HG03139 (cell line): Measurements from ENCODE around the gene MTHFR.

Experiments used
- ATAC-seq: cut with Tn5 transposase; IDR thresholded peaks from one replicate; pipeline ENCODE4 v1.9.1; 2021; ENCODE audit not compliant: unreplicated experiment

MTHFR gene

DNA sequence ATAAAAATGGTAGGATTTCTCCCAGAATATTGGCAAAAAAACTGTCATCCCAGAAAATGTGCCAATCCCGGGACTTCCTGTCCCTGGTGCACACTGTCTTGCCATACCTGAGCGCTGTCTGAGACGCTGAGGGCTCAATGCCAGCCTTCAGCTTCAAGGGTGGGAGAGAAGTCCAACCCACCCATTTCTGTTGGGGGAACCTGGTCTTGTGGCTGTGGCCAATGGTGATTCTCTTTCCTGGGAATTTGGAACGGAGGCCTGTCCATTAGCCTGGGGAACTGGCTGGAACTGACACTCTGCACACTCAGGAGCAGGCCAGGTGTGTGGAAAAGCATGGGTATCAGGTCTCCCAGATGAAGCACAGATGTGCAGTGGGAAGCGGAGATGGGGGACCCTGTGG, 6.7 kb downstream of the MTHFR start:
- no peak for ATAC-seq

DNA sequence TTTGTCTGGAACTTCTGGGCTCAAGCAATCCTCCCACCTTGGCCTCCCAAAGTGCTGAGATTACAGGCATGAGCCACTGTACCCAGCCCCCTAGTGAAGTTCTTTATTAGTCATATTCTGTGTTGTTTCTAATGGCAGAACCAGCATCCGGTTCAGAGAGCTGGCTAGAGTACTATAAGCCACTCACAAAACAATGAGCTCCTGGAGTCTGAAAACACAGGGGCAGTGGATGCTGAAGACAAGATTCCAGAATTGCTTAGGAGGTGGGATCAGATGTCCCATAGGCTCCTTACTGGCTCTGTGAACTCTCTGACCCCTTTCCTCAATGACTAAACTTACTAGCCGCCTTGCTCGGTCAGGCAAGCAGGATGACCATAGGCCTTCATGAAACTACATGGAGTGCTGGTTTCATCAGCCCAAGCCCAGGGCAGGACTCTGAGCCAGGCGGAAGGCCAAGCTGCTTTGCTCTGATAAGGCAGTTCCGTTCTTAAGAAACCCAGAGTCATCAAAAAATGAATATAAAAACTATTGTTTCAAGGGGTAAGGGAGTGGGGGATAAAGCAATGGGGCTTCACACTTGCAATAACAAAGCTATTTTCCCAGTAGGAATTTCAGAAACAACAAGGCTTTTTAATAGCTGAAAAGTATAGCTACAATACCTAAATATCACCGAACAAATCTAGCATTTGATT, 8.1 kb downstream of the MTHFR start:
- ATAC-seq: no peak

DNA sequence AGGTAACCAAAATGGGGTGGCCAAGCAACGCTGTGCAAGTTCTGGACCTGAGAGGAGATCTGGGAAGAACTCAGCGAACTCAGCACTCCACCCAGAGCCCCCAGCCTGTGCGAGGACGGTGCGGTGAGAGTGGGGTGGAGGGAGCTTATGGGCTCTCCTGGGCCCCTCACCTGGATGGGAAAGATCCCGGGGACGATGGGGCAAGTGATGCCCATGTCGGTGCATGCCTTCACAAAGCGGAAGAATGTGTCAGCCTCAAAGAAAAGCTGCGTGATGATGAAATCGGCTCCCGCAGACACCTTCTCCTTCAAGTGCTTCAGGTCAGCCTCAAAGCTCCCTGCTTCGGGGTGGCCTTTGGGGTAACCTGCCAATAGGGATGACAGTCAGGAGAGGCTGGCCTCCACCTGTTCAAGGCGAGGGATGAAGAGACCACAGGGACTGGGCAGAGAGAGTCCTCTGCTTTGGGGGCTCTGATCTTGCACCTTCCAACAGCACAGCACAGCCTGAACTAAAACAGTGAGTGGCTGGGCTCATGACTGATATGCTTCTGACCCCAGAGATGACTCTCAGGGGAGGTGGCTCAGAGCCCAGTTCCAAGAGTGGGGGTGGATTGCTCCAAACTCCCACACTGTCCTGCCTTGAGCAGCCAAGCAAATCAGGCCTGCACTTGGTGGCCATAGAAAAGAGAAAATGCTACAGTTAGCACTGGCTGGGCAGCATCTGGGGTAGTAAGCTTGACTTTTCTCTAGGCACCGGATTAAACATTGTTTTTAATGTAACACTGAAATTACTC, 9.5 kb downstream of the MTHFR start:
- ATAC-seq: no peak

DNA sequence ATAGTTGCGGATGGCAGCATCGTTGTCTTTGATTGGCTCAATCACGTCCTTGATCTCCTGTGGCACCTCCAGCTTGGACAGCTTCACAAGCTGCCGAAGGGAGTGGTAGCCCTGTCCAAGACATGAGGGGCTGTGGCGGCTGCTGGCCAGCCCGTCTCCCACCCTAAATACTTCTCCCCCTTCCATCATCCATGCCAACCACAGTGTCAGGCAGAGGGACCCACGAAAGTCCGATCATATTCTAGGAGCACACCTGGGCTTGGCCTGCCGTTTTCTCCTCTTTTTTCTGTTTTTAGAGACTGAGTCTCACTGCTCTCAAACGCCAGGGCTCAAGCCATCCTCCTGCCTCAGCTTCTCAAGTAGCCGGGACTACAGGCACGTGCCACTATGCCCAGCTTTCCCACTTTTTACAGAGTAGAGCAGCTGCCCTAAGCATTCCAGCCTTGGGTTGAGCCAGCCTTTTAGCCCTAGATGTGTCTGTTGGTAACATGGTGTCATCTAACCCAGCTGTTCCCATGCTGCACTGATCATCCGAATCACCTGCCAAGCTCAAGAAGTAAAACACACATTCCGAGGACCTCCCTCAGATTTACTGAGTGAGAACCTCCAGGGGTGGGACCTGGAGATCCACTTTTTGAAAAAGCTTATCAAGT, 10.4 kb downstream of the MTHFR start:
- ATAC-seq: no peak

DNA sequence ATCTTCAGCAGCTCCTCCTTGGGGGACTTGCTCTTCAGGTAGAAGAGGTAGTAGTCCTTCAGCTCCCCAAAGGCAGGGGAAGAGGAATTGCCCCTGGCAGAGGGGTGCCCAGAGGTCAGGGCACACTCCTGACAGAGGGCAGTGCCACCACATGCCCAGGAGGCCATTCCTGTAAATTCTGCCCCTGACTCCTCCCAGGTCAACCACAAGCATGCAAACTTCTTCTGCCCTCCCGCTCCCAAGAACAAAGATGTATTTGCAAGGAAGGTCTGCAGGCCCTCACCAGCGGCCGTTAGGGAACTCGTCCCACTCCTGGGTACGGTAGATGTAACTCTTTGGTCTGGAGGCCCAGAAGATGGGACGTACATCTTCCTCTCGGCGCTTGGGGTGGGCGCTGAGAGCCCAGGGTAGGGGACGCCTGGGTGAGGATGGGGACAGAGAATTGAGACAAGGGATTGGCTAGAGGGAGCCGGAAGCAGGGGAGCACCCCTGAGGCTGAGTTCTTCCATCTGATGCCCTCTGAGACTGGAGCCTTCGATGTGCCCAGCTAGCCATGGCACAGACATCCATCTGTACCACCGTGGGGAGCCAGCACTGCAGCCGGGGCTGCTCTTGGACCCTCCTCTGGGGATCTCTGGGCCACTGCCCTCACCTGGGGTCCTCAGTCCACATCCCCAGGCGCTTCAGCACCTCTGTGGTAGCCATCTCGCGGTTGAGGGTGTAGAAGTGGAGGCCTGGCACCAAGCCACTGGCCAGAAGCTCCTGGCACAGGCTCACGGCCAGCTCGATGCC, 11.1 kb downstream of the MTHFR start:
- no peak for ATAC-seq

DNA sequence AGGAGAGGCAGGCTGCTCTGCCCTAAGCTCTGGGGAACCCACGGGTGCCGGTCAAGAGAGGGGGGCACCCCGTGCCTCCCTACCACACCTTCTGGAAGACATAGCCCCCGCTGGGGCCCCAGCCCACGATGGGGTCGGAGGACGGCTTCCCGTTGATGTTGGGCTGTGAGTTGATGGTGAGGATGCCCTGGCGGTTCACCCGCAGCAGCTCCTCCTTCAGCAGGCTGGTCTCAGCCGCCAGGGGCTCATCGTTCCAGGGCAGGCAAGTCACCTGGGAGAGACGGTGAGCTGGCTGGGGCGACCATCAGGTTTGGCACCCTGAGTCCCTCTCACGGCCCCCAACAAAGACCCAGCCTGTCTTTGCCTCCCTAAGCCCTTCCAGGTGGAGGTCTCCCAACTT, 11.9 kb downstream of the MTHFR start:
- ATAC-seq: no peak

DNA sequence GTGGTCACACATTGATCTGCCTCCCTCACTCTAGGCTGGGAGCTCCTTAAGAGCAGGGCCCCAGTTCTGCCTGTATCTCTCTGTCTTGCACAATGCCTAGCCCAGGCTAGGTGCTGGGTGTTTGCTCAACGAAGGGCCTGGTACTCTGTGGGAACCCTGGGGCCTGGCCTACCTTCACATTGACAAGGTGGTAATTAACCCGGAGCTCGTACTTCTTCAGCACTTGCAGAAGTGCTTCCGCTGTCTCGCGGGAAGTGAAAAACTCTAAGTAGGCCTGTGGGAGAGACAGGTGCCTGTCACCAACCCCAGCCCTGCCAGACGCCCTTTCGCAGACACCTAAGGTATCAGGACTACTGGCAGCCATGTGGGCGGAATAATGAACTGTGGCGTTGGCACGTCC, 13.7 kb downstream of the MTHFR start:
- no peak for ATAC-seq

DNA sequence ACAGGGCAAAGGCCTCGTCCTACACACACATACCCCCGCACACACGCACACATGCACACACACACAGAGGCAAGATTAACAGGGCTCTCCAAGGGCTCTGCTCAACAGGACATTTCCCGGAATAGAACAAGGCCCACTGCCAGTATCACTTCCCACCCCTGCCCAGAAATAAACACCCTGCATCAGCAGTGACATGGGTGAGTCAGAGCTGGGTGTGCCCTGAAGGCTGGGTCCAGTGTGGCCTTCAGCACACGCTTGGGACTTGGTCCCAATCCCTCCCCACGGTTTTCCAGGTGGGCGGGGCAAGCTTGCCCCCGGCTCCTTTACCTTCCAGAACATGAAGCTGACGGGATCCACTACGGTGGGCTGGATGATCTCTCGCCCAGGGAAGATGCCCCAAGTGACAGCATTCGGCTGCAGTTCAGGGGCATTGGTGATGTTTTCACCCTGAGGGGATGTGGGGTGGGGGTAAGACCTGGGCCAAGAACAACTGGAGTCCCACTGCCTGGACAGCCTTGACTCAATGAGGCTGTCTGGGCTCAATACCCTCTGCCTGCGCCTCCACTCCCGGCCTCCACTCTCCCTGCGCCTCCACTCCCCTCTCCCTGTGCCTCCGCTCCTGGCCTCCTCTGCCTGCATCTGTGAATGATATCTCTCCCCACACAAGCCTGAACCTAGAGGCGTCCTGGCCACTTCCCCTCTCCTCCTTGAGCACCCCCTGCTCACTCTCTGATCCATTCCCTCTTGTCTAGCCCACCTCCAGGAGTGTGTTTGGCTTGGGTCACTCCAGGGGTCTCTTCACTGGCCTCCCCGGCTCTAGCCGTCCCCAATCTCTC, 14.7 kb downstream of the MTHFR start:
- ATAC-seq: no peak

DNA sequence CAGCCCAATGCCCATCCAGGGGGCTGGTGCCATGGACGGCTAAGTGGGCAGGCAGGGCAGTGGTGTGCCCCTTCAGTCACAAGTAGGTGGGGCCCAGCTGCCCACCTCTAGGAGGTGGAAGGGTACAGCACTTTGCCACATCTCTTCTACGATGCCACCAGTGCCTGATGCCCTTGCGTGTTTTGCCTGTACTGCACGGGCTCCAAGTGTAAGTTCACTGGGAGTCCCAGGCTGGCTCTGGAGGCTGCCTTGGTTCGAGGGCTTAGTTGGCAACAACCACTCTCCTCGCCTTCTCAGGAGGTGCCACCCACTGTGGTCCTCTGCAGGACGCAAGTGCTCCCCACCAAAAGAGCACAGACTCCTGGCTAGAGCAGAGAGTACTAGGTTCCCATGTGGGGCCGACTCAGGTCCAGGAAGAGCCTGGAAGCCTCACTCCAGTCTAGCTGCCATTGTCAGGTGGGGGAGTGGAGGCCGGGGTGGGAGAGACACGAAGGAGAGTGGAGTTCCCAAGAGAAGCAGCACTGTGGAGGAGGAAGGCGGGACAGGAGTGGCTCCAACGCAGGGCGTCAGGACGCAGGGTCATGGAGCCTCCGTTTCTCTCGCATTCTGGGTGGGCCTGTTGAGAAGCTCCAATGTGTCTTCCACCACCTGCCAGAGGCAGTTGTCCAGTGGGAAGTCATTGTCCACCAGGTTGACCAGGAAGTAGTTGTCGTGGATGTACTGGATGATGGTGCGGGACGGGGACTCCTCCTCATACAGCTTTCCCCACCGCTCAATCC, 15.5 kb downstream of the MTHFR start:
- ATAC-seq: no peak

DNA sequence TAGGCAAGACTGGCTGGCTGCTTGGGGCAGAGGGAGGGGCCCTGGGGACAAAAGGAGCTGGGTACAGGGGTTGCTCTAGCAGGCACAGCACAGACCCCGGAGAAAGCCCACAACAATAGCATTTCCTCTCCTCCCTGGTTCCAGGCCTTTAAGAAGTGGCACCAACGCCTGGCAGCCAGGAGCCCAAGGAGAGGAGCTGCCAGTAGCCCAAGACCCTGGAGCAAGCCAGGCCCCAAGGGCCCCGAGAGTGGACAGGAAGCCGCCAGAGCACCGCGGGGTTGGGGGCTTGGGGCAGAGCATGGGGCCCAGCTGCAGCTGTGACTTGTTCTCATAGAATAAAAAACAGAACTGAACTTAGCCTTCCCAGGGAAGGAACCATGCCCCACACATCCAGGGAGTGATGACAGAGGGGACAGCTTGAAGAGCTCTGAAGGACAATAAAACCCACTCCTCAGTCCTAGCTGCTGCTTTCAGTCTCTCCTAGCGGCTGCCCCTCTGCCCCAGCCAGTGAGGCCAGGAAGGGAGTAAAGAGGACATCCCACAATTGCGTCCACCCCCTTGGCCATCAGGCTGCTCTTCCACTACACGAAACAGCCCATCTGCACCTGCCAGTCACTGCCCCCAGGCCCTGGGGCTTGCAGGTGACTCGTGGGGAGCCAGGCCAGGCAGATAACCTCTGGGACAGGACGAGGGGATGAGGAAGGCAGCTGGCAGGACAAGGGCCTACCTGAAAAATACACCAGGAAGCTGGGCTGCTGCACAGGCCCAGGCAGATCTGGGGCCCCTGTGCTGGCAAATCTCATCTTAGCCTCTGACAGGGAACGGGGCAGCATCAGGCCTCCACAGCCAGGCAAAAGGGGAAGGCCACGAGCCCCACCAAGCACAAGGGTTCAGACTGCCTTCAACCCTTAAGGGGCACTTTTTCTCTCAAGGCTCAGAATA, 16.4 kb downstream of the MTHFR start:
- ATAC-seq: no peak

DNA sequence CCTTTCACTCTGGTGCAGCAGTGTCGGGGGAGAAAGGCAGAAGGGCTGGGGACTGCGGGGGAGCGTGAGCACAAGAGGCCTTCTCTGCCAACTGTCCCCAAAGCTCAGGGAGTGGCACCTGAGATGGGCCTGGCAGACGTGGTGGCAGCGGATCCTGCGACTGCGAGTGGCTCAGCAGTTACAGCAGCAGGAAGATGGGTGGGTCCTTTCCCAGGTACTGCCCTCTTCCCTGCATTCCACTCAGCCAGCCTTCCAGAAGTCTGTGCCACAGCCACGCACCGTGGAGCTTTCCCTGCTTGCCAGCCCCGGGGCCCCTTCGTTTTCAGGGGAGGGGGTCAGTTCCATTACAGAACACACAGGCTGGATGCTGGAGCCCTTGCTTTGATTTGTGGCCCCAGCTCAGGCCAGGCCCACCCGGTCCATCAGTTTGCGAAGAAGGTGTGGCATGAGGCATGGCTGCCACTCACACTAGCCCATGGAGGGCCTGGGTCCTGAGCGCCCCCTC, 17.2 kb downstream of the MTHFR start:
- ATAC-seq: no peak

DNA sequence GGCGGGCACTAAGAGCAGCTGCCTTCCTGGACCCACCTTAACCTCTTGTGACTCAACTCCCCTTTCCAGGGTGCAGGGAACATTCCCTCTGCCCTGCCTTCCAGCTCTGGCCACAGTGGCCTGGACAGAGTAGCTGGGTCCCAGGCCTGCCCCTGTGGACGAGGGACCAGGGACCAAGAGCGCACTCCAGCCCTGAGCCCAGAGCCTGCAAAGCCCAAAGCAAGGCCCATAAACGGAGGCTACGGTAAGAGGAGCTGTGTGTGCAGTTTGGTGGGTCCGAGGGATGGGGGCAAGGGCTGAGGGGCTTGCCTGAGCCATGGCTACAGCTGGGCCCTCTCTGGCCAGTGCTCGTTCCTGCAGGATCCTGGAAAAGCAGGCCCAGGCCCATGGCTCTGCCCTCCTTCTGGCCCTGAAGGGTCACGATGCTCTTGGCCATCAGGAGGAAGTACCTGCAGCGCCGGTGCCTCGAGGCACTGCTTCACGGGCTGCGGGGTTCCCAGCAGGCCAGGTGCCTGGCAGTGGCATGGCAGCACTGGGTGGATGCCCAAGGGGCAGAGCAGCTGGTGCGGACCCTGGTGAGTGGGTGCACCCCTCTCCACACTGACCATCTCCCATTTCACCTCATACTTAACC, 17.8 kb downstream of the MTHFR start:
- no peak for ATAC-seq

DNA sequence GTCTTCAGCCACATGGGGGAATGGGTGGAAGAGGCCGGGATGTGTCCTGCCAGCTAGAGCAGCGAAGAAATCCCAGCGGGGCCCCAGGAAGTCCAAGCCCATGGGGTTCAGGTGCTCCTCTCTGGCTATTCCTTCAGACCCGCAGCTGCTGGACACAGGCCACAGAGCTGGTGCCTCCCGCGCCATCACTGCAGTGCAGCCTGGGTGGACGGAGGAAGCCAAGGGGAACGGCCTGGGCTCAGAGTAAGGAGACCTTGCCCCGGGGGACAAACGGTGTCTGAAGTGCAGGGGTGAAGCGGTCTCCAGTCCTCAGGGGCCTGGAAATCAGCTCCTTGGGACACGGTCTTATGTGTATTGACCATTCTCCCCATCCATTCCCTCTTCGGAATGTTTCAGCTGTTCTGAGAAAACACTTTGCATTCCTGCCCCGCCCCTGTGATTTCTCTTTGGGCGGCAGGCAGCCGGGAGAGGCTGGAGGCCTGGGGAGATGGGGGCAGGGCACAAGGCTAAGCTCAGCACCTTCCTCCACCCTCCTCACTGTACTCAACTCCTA, 18.4 kb downstream of the MTHFR start:
- ATAC-seq: no peak

DNA sequence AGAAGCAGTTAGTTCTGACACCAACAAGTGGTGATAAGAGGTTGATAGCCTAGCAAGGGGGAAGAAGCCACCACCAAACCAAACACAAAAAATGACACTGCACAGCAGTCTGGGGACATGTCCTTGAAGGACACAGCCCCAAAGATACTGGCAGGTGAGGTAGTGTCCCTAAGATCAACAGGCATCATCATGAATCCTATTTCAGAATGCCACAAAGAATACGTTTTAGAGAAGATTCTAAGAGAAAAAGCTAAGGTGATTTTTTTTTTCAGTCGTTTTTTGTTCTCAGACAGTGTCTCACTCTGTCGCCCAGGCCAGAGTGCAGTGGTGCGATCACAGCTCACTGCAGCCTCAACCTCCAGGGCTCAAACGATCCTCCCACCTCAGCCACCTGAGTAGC, 19.6 kb downstream of the MTHFR start:
- no peak for ATAC-seq

DNA sequence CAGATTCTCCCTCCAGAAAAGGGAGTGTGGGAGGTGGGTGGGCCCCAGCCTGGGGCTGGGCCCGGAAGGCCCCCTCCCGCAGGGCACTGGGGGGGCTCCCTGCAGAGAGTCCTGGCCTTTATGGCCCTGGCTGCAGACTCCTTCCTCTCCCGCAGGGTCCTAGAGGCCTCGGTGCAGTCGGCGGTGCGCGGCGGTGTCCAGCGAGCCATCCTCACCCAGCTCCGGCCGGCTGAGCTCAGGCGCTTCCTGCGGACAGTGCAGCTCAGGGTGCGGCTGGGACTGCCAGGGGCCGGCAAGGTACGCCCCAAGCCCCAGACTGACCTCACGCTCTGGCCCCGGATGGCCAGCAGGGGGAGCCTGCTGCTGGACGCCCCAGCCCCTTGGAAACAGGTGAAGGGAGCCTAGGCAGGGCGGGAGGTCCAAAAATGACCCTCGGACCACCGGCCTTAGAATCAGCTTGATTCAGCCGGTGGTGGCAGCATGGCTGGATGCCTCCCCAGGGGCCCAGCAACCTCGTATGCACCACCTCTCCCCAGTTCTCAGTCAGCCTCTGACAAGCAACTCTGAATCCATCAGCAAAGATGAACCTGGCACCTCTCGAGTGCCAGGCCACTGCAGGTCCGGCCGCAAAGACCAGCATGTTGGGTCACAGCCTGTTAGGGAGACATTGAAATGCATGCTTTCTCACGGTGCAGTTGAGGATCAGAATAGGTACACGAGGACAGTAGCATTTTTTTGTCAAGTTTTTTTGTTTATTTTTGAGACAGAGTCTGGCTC, 20.6 kb downstream of the MTHFR start:
- no peak for ATAC-seq

DNA sequence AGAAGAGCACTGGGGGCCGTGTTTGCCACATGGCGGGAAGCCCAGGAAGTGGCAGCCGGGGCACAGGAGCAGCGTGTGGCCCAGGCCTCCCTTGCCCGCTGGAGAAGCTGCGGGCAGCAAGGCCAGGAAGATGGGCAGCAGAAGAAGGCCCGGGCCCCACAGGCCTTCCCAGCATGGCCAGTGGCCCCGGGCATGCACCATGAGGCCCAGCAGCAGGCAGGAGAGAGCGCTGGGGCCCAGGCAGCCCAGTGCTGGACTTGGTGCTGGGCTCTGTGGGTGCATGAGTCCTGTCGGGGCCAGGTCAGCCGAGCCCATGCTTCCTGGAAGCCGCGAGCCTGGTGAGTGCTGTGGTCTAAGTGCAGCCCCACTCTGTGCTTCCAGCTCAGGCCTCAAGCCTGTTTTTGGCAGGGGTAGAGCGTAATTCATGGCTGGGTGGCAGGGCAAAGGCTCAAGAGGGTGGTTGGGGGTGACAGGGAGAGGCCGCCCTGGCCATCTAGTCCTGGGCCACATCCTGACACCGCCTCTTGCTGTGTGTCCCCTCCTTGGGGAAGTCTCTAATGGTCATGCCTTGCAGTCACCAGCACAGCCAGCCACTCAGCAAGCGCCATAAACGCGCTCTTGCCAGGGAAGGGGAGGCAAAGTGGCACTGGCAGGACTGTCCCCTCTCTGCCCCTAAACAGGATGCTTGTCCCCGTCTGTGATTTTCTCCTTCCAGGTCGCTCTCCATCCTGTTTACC, 21.3 kb downstream of the MTHFR start:
- ATAC-seq: no peak
